CD4-positive, alpha-beta T cell treated with Interleukin-12 subunit alpha and Interleukin-12 subunit beta, for 1 hour (primary cell): Measurements from ENCODE around the gene GPR137C.
"Not testable (repeated sequence)": the region's sequence is repeated elsewhere in the genome, so short reads cannot be mapped to it uniquely, and the experiment has no call there.

Source experiments
- DNase-seq: peaks from one replicate; pipeline ENCODE4 v3.0.0-alpha.2; 2020

GPR137C gene

GRCh38 chr14:52568454-52568853 is 15.8 kb downstream of the GPR137C start:
- not testable (repeated sequence) for DNase-seq

- no peak for DNase-seq
These were observed 23.2 kb downstream of the GPR137C start for GRCh38 chr14:52575858-52576257.

DNA sequence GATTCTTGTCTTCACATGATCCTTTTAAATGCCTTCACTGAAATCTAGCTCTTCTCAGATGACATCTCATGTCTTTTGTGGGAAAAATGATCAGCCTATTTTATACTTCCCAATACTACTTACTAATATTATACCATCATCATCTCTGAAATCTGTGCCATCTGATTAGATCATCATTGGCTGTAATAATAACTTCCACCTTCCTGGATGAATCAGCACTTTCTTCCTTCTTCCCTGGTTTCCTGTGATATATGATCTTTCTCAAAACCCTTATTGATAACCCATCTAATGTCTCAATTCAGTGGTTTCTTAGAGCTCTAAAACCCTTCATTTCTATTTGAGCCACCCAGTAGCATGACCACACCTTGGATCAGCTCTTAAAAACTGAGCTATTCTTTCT is 30.9 kb downstream of the GPR137C start:
- DNase-seq = no peak

DNA sequence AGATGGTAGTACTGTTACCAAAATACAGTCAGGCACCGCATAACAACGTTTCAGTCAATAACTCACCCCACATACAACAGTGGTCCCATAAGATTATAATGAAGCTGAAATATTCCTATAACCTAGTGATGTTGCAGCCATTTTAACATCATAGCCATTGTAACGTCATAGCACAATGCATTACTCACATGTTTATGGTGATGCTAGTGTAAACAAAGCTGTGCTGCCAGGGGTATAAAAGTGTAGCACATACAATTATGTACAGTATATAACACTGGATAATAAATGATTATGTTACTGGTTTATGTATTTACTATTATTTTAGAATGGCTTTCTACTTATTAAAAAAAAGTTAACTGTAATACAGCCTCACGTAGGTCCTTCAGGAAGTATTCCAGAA is 37.0 kb downstream of the GPR137C start:
- DNase-seq = no peak

DNA sequence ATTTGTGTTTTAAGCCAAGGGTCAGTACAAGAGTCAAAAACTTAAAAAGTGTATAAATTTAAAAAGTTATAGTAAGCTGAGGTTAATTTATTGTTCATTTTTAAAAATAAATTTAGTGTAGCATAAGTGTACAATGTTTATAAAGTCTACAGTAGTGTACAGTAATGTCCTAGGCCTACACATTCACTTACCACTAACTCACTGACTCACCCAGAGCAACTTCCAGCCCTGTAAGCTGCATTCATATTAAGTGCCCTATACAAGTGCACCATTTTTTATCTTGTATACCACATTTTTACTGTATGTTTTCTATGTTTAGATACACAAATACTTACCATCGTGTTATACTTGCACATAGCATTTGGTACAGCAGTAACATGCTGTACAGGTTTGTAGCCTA is 37.7 kb downstream of the GPR137C start:
- DNase-seq = no peak

- DNase-seq = no peak
These were observed 43.7 kb downstream of the GPR137C start for GRCh38 chr14:52596320-52596719.

DNA sequence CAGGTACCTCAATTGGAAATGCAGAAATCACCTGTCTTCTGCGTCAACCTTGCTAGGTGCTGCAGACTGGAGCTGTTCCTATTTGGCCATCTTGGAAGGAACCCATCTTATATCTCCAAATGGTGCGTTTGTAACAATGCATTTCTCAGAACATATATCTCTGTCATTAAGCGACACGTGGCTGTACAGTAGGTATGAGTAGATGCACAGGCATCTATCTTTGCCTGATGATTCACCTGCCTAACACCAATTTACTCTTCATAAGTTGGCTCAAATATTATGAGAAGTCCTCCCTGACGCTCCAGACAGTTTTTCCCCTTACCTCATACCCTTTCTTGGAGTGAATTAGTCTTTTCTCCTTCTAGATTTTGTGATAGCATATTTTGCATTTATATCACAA is 44.2 kb downstream of the GPR137C start:
- no peak for DNase-seq

DNA sequence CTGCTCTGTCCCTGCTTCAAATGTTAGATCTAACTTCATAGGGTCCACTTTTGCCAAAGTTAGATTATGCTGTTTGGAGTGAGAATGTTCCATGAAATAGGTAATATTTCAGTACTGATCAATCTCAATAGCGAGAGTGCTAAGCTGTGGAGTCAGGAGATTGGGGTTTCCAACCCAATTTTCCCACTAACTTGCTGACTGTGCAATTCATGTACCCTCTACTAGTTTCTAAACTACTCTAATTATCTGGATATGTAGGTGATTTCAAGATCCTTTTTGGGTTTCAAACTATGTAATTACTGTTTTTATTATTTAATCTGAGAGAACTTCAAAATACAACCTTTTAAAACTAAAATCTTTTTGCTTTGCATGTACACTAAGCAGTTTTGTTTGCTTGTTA is 45.9 kb downstream of the GPR137C start:
- DNase-seq = no peak

- no peak for DNase-seq
These were observed 47.3 kb downstream of the GPR137C start for GRCh38 chr14:52599974-52600373.

DNA sequence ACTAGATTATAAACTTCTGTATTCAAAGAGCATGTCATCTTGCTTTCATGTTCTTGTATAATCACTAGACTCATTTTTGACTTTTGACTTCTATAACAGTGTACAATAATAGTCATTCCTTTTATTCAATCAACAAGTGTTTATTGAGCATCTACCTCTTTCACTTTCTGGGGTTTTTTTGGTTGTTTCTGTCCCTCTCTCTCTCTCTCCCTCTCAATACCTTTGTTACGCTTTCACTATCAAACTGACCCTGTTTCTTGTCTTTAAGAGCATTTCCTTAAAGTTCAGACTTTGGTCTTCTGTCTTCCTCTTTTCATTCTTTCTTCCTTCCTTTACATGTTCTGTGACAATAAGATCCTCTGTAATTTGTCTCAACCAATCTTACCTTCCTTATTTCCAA is 49.5 kb downstream of the GPR137C start:
- DNase-seq = no peak

- no peak for DNase-seq
These were observed 54.4 kb downstream of the GPR137C start for GRCh38 chr14:52607061-52607460.

DNA sequence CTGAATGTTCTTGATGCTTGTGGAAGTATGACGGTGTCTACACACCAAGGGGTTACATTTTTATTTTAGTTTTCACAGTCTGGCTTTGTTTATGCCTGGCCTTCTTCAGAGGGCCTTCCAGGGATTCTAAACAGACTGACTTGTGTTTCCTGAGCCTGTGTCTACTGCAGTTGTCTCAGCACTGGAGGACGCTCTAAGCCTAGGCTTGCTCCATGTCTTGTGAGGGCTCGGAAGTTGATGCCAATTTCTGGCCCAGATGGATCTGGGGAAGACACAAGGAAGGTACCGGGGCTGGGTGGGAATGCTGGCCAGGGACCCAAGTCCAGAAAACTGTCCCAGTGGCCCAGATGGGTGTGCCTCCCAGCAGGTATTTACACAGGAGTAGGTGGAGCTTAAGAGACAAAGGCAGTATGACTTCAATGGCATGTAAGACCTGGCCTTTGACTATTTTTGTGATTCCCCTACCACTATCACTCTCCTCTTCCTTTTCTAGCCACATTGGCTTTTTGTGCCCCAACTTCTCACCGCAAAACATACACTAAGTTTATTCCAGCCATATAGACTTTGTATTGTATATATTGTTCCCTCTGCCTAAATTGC is 56.9 kb downstream of the GPR137C start:
- DNase-seq = no peak

DNA sequence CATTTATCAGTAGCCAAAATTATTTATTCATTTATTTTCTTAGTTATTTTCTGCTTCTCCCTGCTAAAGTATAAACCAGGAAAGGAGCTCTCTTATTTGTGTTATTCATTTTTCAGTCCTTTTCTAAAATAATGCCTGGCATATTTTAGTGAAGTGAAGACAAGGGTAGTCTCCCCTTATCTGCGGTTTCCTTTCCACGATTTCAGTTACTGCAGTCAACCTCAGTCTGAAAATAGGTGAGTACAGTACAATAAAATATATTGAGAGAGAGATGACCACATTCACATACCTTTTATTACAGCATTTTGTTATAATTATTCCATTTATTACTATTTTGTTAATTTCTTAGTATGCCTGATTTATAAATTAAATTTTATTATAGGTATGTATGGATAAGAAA is 57.6 kb downstream of the GPR137C start:
- DNase-seq = no peak

DNA sequence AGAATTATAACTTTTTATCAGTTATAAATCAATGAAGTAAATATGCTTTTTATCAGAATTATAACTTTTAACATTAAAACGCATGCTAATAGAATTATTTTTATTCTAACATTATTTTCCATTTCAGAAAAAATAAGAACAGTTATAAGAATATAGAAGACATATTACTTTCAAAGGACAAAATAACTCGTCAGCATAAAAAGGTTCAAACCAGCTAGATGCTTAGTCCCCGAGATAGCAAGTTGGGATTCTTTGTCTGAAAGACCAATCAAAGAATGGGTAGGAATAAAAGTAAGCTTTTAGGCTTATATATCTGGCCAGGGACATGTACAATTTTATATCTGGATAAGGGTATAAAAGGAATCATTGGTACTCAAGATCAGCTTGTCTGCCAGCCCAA is 66.0 kb downstream of the GPR137C start:
- DNase-seq = no peak

GRCh38 chr14:52619687-52620086 is 67.1 kb downstream of the GPR137C start:
- DNase-seq = no peak

DNA sequence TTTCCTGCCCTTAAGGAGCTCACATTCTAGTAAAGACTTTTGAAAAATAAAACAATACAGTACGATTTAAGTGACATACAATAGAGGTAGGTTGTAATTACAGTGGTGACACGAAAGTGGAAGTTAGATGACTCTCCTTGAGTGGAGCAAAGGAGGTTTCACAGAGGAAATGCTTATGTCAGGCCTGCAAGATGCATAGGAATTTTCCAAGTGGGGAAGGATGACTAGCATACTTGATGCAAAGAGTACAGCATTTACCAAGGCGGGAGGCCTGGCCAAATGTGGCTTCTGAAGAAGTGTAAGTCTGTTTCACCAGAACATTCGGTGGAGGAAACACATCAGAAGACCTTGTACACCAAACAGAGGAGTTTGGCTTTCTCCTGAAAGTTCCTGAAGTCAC is 87.5 kb downstream of the GPR137C start:
- no peak for DNase-seq

- DNase-seq = no peak
These were observed 89.1 kb downstream of the GPR137C start for GRCh38 chr14:52641745-52642144.

DNA sequence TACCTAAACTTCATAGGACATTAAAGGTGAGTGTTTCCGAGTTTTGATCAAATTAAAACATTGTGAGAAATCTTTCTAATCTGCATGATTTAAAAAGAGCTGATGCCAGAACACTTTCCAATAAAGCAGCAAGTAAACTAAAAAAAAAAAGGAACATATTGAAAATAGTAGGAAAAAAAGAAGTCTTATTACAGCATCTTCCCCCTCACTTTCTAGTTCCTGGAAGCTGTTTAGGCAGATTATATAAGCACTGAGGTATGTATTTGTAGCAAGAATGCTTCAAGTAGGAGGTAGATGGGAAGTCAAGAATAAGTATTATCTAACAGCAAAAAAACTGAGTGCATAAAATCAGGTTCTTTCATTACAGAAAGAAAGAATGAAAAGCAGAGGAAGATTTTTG is 96.9 kb downstream of the GPR137C start:
- DNase-seq = no peak

DNA sequence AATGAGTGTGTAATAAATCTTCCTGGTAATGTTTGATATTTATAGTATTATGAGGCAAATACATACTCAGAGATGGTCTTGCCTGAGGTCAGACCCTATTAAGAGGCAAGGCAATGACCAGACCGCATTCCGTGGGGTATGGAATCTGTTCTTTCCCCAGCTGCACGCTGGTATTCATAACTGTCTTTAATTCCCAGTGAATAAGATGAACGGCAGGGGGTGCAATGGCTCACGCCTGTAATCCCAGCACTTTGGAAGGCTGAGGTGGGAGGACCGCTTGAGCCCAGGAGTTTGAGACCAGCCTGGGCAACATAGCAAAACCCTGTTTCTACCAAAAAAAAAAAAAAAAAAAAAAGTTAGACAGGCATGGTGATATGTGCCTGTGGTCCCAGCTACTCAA is 98.1 kb downstream of the GPR137C start:
- no peak for DNase-seq

DNA sequence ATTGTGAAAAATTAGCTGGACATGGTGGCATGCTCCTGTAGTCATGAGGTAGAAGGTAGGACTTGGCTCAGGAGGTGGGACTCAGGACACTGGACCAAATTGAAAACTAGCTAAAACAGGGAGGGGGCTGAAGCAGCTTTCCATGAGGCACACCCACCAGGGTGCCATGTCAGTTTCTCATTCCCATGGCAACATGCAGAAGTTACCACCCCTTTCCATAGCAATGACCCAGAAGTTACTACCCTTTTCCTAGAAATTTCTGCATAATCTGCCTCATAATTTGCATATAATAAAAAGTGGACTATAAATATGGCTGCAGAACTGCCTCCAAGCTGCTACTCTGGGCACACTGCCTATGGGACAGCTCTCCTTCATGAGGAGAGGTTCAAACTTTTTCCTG is 104.3 kb downstream of the GPR137C start:
- no peak for DNase-seq

DNA sequence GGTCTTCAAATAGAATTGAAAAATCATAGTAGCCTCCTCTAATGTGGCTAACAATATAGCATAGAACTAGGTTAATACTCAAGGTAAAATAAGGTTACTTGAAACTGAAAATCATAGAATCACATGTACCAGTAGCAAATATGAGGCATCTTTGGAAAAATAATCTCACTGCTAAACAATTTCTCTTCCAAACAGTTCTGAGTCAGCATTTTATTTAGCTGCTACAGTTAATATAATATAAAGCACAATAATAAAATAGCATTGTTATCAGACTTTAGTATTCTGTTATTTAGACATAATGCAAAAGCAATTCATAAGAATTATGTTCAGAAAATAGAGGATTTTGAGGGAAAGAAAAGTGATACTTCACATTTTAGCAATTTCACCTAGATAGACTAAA is 107.7 kb downstream of the GPR137C start:
- DNase-seq = no peak

DNA sequence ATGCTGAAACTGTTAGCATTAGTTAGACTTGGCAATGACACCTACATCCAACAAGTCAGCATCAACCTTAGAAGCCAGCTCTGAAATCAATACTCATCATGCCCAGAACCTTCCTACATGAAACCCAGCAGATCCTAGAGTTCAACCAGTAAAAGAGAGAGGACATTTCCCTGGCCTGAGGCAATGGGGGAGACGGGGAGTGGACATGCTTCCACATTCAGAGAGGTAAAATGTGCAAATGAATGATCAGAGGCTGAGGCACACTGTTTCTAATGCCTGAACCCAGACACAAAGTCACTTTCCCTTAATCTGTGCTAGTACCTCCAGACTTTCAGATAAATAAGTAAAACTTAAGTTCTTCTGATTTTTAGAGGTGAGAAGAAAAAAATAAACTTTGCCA is 108.2 kb downstream of the GPR137C start:
- no peak for DNase-seq

DNA sequence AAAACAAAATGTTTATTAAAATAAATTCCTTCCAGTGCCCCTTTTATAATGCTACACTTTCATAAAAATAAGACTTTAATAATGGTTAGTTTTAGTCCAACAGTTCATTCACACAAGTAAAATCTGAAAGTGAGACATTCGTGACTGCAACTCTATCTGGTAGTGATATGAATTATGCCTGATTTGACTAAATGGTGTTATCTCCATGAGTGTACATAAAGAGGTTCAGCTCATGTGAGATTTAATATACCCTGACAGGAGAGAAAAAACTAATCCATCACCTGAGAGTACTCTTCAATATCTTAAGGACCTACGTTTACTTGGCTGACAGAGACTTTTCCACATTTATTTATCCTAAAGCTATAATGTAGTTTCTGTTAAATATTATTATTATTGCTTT is 108.7 kb downstream of the GPR137C start:
- DNase-seq = no peak

GRCh38 chr14:52663850-52664249 is 111.2 kb downstream of the GPR137C start:
- no peak for DNase-seq

- peak; percentile 39 for DNase-seq
These were observed 126.0 kb downstream of the GPR137C start for GRCh38 chr14:52678591-52678990.

GRCh38 chr14:52683985-52684520 is 131.4 kb downstream of the GPR137C start:
- DNase-seq = no peak
